Hepatocyte (in vitro differentiated cells): Measurements from ENCODE around the gene CD300A. TPM values are rescaled to one million over a fixed set of nuclear protein-coding genes. Genes with fewer than 3 reads are reported as not detected.

ENCODE experiments used
- DNase-seq: peaks from one replicate; pipeline ENCODE4 v3.0.0-alpha.2; 2016; ENCODE audit warnings: low spot score
- H2AFZ ChIP-seq: fragments of 200-600 bp; sonication (generic); 2 replicates; pipeline ENCODE4 v1.6.0; 2016; ENCODE audit warnings: antibody characterized with exemption, mild to moderate bottlenecking
- H3K27ac ChIP-seq: fragments of 200-600 bp; sonication (generic); 2 replicates; pipeline ENCODE4 v1.5.1; 2016; ENCODE audit warnings: mild to moderate bottlenecking
- H3K27me3 ChIP-seq: fragments of 200-600 bp; sonication (generic); 2 replicates; pipeline ENCODE4 v1.6.1; 2016
- H3K36me3 ChIP-seq: fragments of 200-600 bp; sonication (generic); replicated peaks from 2 replicates; pipeline ENCODE4 v1.5.1; 2016; ENCODE audit warnings: low read depth; ENCODE audit not compliant: insufficient read depth
- H3K4me1 ChIP-seq: fragments of 200-600 bp; sonication (generic); 2 replicates; pipeline ENCODE4 v1.5.1; 2016; ENCODE audit warnings: mild to moderate bottlenecking, moderate library complexity; ENCODE audit not compliant: insufficient read depth
- H3K4me2 ChIP-seq: fragments of 200-600 bp; sonication (generic); 2 replicates; pipeline ENCODE4 v1.6.0; 2016
- H3K4me3 ChIP-seq: fragments of 200-600 bp; sonication (generic); 2 replicates; pipeline ENCODE4 v1.5.1; 2016; ENCODE audit warnings: mild to moderate bottlenecking
- H3K79me2 ChIP-seq: fragments of 200-600 bp; sonication (generic); 2 replicates; pipeline ENCODE4 v1.6.0; 2017; ENCODE audit warnings: mild to moderate bottlenecking
- H3K9me2 ChIP-seq: fragments of 200-600 bp; sonication (generic); replicated peaks from 2 replicates; pipeline ENCODE4 v1.6.0; 2017; ENCODE audit warnings: mild to moderate bottlenecking; ENCODE audit not compliant: insufficient read depth
- H3K9me3 ChIP-seq: fragments of 200-600 bp; sonication (generic); 2 replicates; pipeline ENCODE4 v1.5.1; 2016; ENCODE audit warnings: low read depth, mild to moderate bottlenecking
- H4K20me1 ChIP-seq: fragments of 200-600 bp; sonication (generic); 2 replicates; pipeline ENCODE4 v1.6.0; 2016; ENCODE audit warnings: mild to moderate bottlenecking; ENCODE audit not compliant: insufficient read depth, poor library complexity, severe bottlenecking
- EZH2 ChIP-seq: fragments of 200-600 bp; sonication (generic); IDR thresholded peaks from 2 replicates; pipeline ENCODE4 v1.6.1; 2016; ENCODE audit warnings: antibody characterized with exemption, mild to moderate bottlenecking, borderline replicate concordance
- EZH2phosphoT487 ChIP-seq: fragments of 200-600 bp; sonication (generic); IDR thresholded peaks from one replicate; pipeline ENCODE4 v1.6.1; 2018; ENCODE audit warnings: antibody characterized with exemption, mild to moderate bottlenecking, low read depth, moderate library complexity; ENCODE audit not compliant: unreplicated experiment, severe bottlenecking
- WGBS: methylation state at CpG from one replicate; pipeline ENCODE4 v1.1.6; 2016; ENCODE audit warnings: low lambda C conversion rate; ENCODE audit errors: missing lambda C conversion rate; 5-methylcytosine and 5-hydroxymethylcytosine counted together
- polyA plus RNA-seq: library from polyadenylated mRNA; unstranded; fragments of >200 nt; fragmentation: Nextera tagmentation; extraction: Ambion mirVana; gene quantifications from 2 replicates; pipeline ENCODE4 v1.2.1, GENCODE V29; 2016
- total RNA-seq: library from RNA; depleted of rRNA; stranded (reverse); fragments of >200 nt; gene quantifications from 2 replicates; pipeline ENCODE4 v1.2.3, GENCODE V29; 2014
- TF ChIP-seq, protein P1 (sequence below): fragments of 200-600 bp; sonication (generic); IDR thresholded peaks from 2 replicates; pipeline ENCODE4 v1.5.1; 2016; ENCODE audit warnings: antibody characterized with exemption, mild to moderate bottlenecking; ENCODE audit not compliant: poor library complexity

The CD300A gene
- total and polyA plus RNA-seq, 2 experiments from 2014 or later, result 0.22 to 1.1 TPM

DNA sequence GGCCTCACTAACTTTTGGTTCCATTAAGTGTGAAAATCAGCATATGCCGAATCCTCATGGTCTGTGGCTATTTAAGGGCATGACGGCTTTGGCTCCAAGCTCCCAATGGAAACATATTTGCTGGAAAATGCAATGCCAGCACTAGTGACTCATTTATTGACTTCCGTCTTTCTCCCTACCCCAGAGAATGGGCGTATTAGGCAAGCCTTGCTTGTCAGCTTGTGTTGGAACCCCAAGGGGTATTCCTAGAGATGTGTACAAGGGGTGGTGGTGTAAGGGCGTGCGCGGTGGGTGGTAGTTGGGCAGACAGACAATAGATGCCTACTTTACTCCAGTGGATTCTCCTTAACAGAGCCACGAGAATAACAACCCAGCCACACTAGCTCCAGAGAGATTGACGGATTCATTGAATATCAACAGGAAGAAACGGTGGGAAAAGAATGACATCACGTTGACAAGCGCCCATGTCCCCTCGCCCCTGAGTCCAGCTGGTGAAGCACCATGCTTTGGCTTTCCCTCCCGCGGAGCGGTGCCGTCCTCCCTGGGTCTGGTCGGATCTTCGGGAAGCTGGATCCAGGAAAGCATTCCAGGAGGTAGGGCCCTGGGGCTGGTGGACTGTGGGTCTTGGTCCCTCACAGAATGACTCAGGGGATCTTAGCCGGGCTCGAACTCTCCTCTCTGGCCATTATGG lies 54.5 kb downstream of the CD300A start:
- WGBS, result 94% methylated on average over 21 of the region's 21 CpGs
- H3K27ac ChIP-seq, result no peak overlapping the region
- DNase-seq, result no peak

DNA sequence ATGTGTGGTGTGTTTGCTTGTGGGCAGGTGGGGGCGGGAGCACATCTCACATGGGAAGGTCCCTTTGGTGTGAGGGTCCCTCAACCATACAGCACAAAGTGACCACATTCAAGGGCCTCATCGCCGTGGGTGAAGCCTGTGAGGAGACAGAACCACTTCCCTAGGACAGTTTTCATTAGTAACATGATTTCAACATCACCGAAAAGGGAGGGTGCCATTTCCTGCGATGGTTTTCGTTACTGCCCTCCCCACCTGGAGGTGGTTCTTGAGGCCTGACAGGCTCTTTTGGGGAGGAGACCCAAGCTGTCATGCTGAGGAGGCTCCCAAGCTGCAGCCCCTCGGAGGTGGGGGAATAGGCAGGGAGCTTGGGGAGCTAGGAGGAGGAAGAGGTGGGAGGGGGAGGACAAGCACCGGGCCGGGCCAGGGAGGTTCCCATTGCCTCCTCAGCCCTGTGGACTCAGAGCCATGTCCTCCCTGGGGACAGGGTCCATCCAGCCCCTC lies 55.3 kb downstream of the CD300A start:
- WGBS, result 87% methylated on average over 7 of the region's 9 CpGs
- Histone ChIP-seq H3K4me1 (no peaks in the 10 kb centered on the region), H4K20me1 (no peaks in the 10 kb centered on the region), H3K4me2 (no peak overlapping the region), H3K36me3 (no peaks in the 10 kb centered on the region), H3K9me2 (no peaks in the 10 kb centered on the region), H2AFZ (no peak overlapping the region), H3K27me3 (no peaks in the 10 kb centered on the region), H3K27ac (no peak overlapping the region), H3K4me3 (no peak overlapping the region), H3K9me3 (no peaks in the 10 kb centered on the region), H3K79me2 (no peaks in the 10 kb centered on the region)
- DNase-seq, result no peak
- TF ChIP-seq EZH2 (no peak), EZH2phosphoT487 (no peak)
- TF ChIP-seq, protein P1, sequence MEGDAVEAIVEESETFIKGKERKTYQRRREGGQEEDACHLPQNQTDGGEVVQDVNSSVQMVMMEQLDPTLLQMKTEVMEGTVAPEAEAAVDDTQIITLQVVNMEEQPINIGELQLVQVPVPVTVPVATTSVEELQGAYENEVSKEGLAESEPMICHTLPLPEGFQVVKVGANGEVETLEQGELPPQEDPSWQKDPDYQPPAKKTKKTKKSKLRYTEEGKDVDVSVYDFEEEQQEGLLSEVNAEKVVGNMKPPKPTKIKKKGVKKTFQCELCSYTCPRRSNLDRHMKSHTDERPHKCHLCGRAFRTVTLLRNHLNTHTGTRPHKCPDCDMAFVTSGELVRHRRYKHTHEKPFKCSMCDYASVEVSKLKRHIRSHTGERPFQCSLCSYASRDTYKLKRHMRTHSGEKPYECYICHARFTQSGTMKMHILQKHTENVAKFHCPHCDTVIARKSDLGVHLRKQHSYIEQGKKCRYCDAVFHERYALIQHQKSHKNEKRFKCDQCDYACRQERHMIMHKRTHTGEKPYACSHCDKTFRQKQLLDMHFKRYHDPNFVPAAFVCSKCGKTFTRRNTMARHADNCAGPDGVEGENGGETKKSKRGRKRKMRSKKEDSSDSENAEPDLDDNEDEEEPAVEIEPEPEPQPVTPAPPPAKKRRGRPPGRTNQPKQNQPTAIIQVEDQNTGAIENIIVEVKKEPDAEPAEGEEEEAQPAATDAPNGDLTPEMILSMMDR, result no peak

More for the DNA sequence above, 54.5 kb downstream of the CD300A start:
- Histone ChIP-seq H3K4me3 (no peak overlapping the region), H3K9me3 (no peaks in the 10 kb centered on the region), H3K27me3 (no peaks in the 10 kb centered on the region), H3K36me3 (no peaks in the 10 kb centered on the region), H2AFZ (no peak overlapping the region), H3K79me2 (no peaks in the 10 kb centered on the region), H3K9me2 (no peaks in the 10 kb centered on the region), H3K4me1 (no peaks in the 10 kb centered on the region), H3K4me2 (no peak overlapping the region), H4K20me1 (no peaks in the 10 kb centered on the region)
- TF ChIP-seq EZH2 (no peak), EZH2phosphoT487 (no peak)
- TF ChIP-seq, protein P1, result no peak

DNA sequence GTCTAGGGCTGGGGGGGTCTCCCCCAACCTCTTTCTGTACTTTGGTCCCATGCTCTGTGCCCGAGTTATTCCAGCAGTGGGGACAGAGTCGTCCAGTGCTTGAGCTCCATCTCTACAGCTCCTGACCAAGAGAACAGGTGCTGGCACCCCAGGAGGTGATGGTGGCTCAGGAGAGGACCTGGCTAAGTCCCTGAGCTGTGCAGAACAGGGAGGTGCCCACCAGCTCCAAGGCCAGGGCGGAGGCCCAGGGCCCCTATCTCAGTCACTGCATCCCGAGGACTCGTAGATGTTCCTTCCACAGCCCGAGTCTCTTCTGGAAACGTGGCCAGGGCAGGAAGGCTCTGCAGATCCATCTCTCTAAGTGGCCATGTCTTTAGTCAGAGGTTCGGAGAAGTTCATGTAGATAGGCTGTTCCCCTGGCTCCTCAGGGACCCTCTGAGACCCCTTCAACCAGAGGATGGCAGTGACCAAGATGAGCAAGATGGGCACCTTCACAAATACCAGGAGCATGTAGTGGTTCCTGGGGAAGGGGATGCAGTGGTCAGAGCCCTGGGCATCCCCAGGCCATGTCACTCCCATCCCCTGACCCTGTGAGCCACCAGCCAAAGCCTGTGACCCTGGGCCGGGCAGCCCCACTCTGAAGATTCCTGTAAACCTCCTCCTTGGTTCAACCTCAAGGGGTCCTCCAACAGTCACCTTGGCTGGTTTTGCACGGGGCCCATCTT lies 56.1 kb downstream of the CD300A start:
- Histone ChIP-seq H3K9me2 (no peaks in the 10 kb centered on the region), H3K4me1 (no peaks in the 10 kb centered on the region), H2AFZ (no peak overlapping the region), H3K4me2 (no peak overlapping the region), H3K79me2 (no peaks in the 10 kb centered on the region), H3K36me3 (no peaks in the 10 kb centered on the region), H4K20me1 (no peaks in the 10 kb centered on the region), H3K27me3 (no peaks in the 10 kb centered on the region), H3K27ac (no peak overlapping the region), H3K4me3 (no peak overlapping the region), H3K9me3 (no peaks in the 10 kb centered on the region)
- TF ChIP-seq, protein P1, result no peak
- TF ChIP-seq EZH2phosphoT487 (no peak), EZH2 (no peak)
- DNase-seq, result no peak
- 80% methylated on average over 10 of the region's 10 CpGs for WGBS
